GM15510 (cell line): ENCODE measurements around the gene FAM107B.

Experiments
- POLR2A ChIP-seq: IDR thresholded peaks from 3 replicates; pipeline ENCODE4 v1.6.1; 2011; ENCODE audit warnings: borderline replicate concordance; ENCODE audit not compliant: insufficient read length; ENCODE audit errors: extremely low read depth

The FAM107B gene

GRCh38 chr10:14727924-14728323, 46.8 kb downstream of the FAM107B start:
- no peak for TF ChIP-seq POLR2A

- no peak for TF ChIP-seq POLR2A
Measured at GRCh38 chr10:14727465-14727864, 47.2 kb downstream of the FAM107B start.

- TF ChIP-seq POLR2A, result no peak
Measured at GRCh38 chr10:14724931-14725330, 49.8 kb downstream of the FAM107B start.

- no peak for TF ChIP-seq POLR2A
Measured at GRCh38 chr10:14723052-14723689, 51.5 kb downstream of the FAM107B start.

- no peak for TF ChIP-seq POLR2A
Measured at GRCh38 chr10:14717552-14717951, 57.1 kb downstream of the FAM107B start.

GRCh38 chr10:14712991-14713424, 61.7 kb downstream of the FAM107B start:
- TF ChIP-seq POLR2A, result no peak

- TF ChIP-seq POLR2A, result no peak
Measured at GRCh38 chr10:14707481-14707880, 67.2 kb downstream of the FAM107B start.

- no peak for TF ChIP-seq POLR2A
Measured at GRCh38 chr10:14705548-14706230, 69.0 kb downstream of the FAM107B start.

GRCh38 chr10:14703631-14704001, 71.1 kb downstream of the FAM107B start:
- no peak for TF ChIP-seq POLR2A

- no peak for TF ChIP-seq POLR2A
Measured at GRCh38 chr10:14701466-14701865, 73.2 kb downstream of the FAM107B start.

GRCh38 chr10:14700546-14700945, 74.2 kb downstream of the FAM107B start:
- no peak for TF ChIP-seq POLR2A

GRCh38 chr10:14699482-14699881, 75.2 kb downstream of the FAM107B start:
- TF ChIP-seq POLR2A, result no peak

- TF ChIP-seq POLR2A, result no peak
Measured at GRCh38 chr10:14698829-14699170, 75.9 kb downstream of the FAM107B start.

- no peak for TF ChIP-seq POLR2A
Measured at GRCh38 chr10:14698111-14698828, 76.4 kb downstream of the FAM107B start.

GRCh38 chr10:14697281-14697680, 77.4 kb downstream of the FAM107B start:
- TF ChIP-seq POLR2A, result no peak

GRCh38 chr10:14696821-14697220, 77.9 kb downstream of the FAM107B start:
- no peak for TF ChIP-seq POLR2A
